Sigmoid colon (tissue), 7 donors: Measurements from ENCODE around the gene LNX2. TPM values are rescaled to one million over a fixed set of nuclear protein-coding genes. Genes with fewer than 3 reads are reported as not detected.

Source experiments
- DNase-seq: peaks from one replicate; pipeline ENCODE4 v3.0.0-alpha.2; 2019
- H3K27ac ChIP-seq, 4 donors: fragments of 200-600 bp; sonication (generic); one replicate each; pipeline ENCODE4 v1.5.1; 2016 to 2019; ENCODE audit warnings: mild to moderate bottlenecking in 1 of 4
- H3K27me3 ChIP-seq, 3 donors: fragments of 200-600 bp; sonication (generic); one replicate each; pipeline ENCODE4 v1.5.1; 2019; ENCODE audit warnings: mild to moderate bottlenecking in 1 of 3
- H3K36me3 ChIP-seq, 4 donors: fragments of 200-600 bp; sonication (generic); one replicate each; pipeline ENCODE4 v1.5.1; 2016 to 2019
- H3K4me1 ChIP-seq, 4 donors: fragments of 200-600 bp; sonication (generic); one replicate each; pipeline ENCODE4 v1.5.1; 2017 to 2019
- H3K4me3 ChIP-seq, 4 donors: fragments of 200-600 bp; sonication (generic); one replicate each; pipeline ENCODE4 v1.5.1; 2017 to 2019; ENCODE audit warnings: mild to moderate bottlenecking in 2 of 4, moderate library complexity in 1 of 4
- H3K9me3 ChIP-seq, 4 donors: fragments of 200-600 bp in 3 of 4; sonication (generic) in 3 of 4; one replicate each; pipeline versions ENCODE4 v1.5.1 to v1.6.1; 2013 to 2019
- EP300 ChIP-seq, 4 donors: sonication (generic); formaldehyde crosslinking; IDR thresholded peaks; one replicate each; pipeline ENCODE4 v1.6.1; 2017; ENCODE audit warnings: antibody characterized with exemption in 4 of 4
- POLR2A ChIP-seq, 2 donors: fragments of 450-650 bp; IDR thresholded peaks; one replicate each; pipeline ENCODE4 v1.6.1; 2016; ENCODE audit warnings: antibody characterized with exemption in 2 of 2, mild to moderate bottlenecking in 2 of 2, moderate library complexity in 2 of 2
- POLR2AphosphoS5 ChIP-seq, 4 donors: sonication (generic); formaldehyde crosslinking; IDR thresholded peaks; one replicate each; pipeline ENCODE4 v1.6.1; 2017; ENCODE audit warnings: antibody characterized with exemption in 4 of 4
- WGBS, 2 donors: extraction: QIAGEN DNeasy Blood & Tissue Kit; methylation state at CpG; one replicate each; pipeline ENCODE4 v1.1.7; 2013; 5-methylcytosine and 5-hydroxymethylcytosine counted together
- intact Hi-C: fragments of 100-400 bp; cut with DNase I; formaldehyde crosslinking; loops from one replicate; pipeline ENCODE4 v1.15.1; 2023
- polyA plus RNA-seq, 3 donors: library from polyadenylated mRNA; stranded (reverse); fragments of 200-250 nt; gene quantifications; one replicate each; pipeline ENCODE4 v1.2.3, GENCODE V29; 2013
- total RNA-seq, 4 donors: library from RNA; depleted of rRNA; stranded (reverse); fragments of >200 nt; gene quantifications; one replicate each; pipeline ENCODE4 v1.1.0, GENCODE V29; 2016
- TF ChIP-seq, protein P1 (sequence below), 4 experiments: fragments of 450-650 bp in 3 of 4; fragments of 200-600 bp in 1 of 4; IDR thresholded peaks; one replicate each; pipeline ENCODE4 v1.5.1; 2016 to 2019; ENCODE audit warnings: antibody characterized with exemption in 4 of 4, mild to moderate bottlenecking in 3 of 4, moderate library complexity in 2 of 4
- donor health status: healthy with polysubstance abuse.
- donor health status: Bipolar disorder and iron deficiency.
- donor health status: healthy.

LNX2 gene
- total and polyA plus RNA-seq, 7 donors: 7.7 to 22.2 (median 10.9) TPM

DNA sequence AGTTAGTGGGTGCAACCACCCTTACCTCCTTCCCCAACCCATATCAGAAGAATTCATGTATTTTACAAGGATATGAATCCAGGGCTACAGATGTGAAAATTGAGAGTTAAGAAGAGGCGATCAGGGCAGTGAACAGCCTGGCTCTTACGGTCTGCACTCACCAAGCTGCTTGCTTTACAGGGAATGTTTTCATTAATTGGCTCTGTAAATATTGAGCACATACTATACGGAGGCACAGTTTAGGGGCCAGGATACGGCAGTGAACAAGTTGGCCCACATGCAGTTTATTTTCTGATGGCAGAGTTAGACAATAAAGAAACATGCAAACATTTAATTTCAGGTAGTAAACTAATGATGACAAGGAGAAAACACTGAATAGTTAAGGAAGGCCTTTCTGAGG is 7.8 kb upstream of the LNX2 start:
- no peak overlapping the region for H3K4me3 ChIP-seq
- 58 to 74% methylated on average over 4 of the region's 4 CpGs for WGBS, 2 donors
- peaks cover 0 to 8% (median 0%) of the 10 kb centered on the region in 4 donors for H3K36me3 ChIP-seq
- intact Hi-C loops: loop anchor here (10.0 kb wide), 2 partner anchors 373 to 507 kb away; partner anchors contain the start of genes PAN3 and RPL21
- TF ChIP-seq POLR2A (IDR thresholded peaks at IDR 0.05): no peak
- no peak for TF ChIP-seq POLR2AphosphoS5 (IDR thresholded peaks at IDR 0.05)
- TF ChIP-seq, protein P1, sequence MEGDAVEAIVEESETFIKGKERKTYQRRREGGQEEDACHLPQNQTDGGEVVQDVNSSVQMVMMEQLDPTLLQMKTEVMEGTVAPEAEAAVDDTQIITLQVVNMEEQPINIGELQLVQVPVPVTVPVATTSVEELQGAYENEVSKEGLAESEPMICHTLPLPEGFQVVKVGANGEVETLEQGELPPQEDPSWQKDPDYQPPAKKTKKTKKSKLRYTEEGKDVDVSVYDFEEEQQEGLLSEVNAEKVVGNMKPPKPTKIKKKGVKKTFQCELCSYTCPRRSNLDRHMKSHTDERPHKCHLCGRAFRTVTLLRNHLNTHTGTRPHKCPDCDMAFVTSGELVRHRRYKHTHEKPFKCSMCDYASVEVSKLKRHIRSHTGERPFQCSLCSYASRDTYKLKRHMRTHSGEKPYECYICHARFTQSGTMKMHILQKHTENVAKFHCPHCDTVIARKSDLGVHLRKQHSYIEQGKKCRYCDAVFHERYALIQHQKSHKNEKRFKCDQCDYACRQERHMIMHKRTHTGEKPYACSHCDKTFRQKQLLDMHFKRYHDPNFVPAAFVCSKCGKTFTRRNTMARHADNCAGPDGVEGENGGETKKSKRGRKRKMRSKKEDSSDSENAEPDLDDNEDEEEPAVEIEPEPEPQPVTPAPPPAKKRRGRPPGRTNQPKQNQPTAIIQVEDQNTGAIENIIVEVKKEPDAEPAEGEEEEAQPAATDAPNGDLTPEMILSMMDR (IDR thresholded peaks at IDR 0.05): no peak
- no peak for TF ChIP-seq EP300 (IDR thresholded peaks at IDR 0.05)
- DNase-seq: no peak
- H3K27ac ChIP-seq: no peak overlapping the region
- H3K4me1 ChIP-seq: peaks cover 0 to 11% (median 4%) of the 10 kb centered on the region in 4 donors
- H3K27me3 ChIP-seq: no peaks in the 10 kb centered on the region
- H3K9me3 ChIP-seq: no peaks in the 10 kb centered on the region

DNA sequence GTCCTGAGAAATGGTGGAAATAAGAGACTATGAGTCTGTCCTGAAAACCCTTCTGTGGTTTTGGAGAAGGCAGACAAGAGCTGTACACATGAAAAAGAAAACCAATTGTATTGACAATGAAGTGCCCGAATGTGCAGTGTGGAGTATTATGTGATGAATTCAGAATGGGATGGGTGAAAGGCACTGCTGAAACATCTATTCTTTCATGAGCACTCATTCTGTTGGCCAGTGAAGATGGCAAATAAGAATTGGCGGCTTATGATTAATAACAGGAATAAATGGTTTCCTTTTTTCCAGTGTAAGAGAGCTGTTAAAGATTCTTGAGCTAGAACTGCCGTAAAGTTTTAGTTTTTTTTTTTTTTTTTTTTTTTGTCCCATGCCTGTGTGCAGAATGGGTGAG is 7.1 kb upstream of the LNX2 start:
- WGBS, 2 donors: 82 to 88% methylated on average over 3 of the region's 3 CpGs
- DNase-seq: no peak
- peaks cover 0 to 8% (median 0%) of the 10 kb centered on the region in 4 donors for H3K36me3 ChIP-seq
- H3K9me3 ChIP-seq: no peaks in the 10 kb centered on the region
- intact Hi-C loops: loop anchor here (10.0 kb wide), 2 partner anchors 373 to 507 kb away; partner anchors contain the start of genes PAN3 and RPL21
- H3K27me3 ChIP-seq: no peaks in the 10 kb centered on the region
- TF ChIP-seq, protein P1 (IDR thresholded peaks at IDR 0.05): no peak
- TF ChIP-seq POLR2AphosphoS5 (IDR thresholded peaks at IDR 0.05) (no peak), EP300 (IDR thresholded peaks at IDR 0.05) (no peak), POLR2A (IDR thresholded peaks at IDR 0.05) (no peak)
- peaks cover 0 to 18% (median 11%) of the 10 kb centered on the region in 4 donors for H3K4me1 ChIP-seq
- no peak overlapping the region for H3K4me3 ChIP-seq
- H3K27ac ChIP-seq: no peak overlapping the region

DNA sequence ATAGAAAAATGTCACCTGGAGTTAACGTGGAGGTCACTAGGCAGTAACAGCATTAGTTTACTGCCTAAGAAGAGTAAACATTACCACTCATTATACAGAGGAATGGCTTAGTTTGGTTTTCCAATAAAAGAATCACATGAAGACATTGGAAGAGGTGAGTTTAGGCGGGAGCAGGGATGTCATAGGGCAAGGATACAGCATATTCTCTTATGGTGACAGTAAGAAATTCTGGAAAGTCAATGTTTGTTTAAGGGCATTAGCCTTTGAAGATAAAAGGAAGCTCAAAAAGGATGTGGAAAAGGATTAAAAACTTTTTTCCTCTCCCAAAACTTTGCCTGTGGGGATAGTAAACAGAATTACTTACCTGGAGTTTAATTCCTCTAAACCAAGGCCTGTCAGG is 5.5 kb upstream of the LNX2 start:
- no peak for TF ChIP-seq POLR2AphosphoS5 (IDR thresholded peaks at IDR 0.05)
- no peak for TF ChIP-seq EP300 (IDR thresholded peaks at IDR 0.05)
- TF ChIP-seq, protein P1 (IDR thresholded peaks at IDR 0.05): no peak
- TF ChIP-seq POLR2A (IDR thresholded peaks at IDR 0.05): no peak
- Histone ChIP-seq H3K4me3 (no peak overlapping the region), H3K27me3 (no peaks in the 10 kb centered on the region), H3K4me1 (peaks cover 0 to 21% (median 17%) of the 10 kb centered on the region in 4 donors), H3K27ac (no peak overlapping the region), H3K36me3 (peaks cover 0 to 8% (median 0%) of the 10 kb centered on the region in 4 donors), H3K9me3 (no peaks in the 10 kb centered on the region)
- WGBS, 2 donors: 29 to 72% methylated on average over 2 of the region's 2 CpGs
- intact Hi-C loops: loop anchor here (10.0 kb wide), 2 partner anchors 371 to 509 kb away; partner anchors contain the start of genes PAN3 and RPL21
- no peak for DNase-seq

DNA sequence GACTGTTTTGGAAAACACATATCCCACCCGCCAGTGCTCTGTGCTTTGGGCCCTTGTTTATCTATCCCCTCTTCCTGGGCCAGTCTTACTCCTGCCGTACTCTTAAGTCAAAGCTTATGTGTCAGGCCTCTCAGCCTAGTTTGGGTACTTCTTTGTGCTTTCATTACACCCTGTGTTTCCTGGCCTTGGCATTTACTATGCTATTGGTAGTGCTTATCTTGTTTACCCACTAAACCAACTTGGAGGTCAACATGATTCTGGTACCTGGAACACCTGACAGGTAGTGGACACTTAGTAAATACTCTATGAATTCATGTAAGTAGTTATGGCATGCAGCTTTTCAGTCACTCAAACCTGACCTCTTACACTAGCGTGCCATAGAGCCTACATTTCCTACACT is 3.7 kb upstream of the LNX2 start:
- Histone ChIP-seq H3K4me1 (peaks cover 0 to 24% (median 17%) of the 10 kb centered on the region in 4 donors), H3K9me3 (no peaks in the 10 kb centered on the region), H3K4me3 (no peak overlapping the region), H3K27me3 (no peaks in the 10 kb centered on the region), H3K36me3 (peaks cover 0 to 8% (median 0%) of the 10 kb centered on the region in 4 donors), H3K27ac (no peak overlapping the region)
- no peak for DNase-seq
- WGBS, 2 donors: 95 to 96% methylated on average over 3 of the region's 3 CpGs
- TF ChIP-seq POLR2A (IDR thresholded peaks at IDR 0.05): no peak
- TF ChIP-seq, protein P1 (IDR thresholded peaks at IDR 0.05): no peak
- TF ChIP-seq EP300 (IDR thresholded peaks at IDR 0.05): no peak
- TF ChIP-seq POLR2AphosphoS5 (IDR thresholded peaks at IDR 0.05): no peak
- intact Hi-C loops: loop anchor here (5.0 to 10.0 kb wide), 4 partner anchors 172 to 511 kb away; partner anchors contain the start of genes GTF3A, MTIF3, PAN3 and RPL21
